IPS DF 6.9 (cell line): Measurements from ENCODE around the gene IPO11.
"Not testable (repeated sequence)": the region's sequence is repeated elsewhere in the genome, so short reads cannot be mapped to it uniquely, and the experiment has no call there.

ENCODE experiments used
- DNase-seq: peaks from one replicate; pipeline ENCODE4 v3.0.0-alpha.2; 2013; ENCODE audit warnings: low read depth, low spot score
- H3K27ac ChIP-seq: one replicate; pipeline ENCODE4 v1.5.1; 2013; ENCODE audit warnings: low read length, control low read depth
- H3K27me3 ChIP-seq: 2 replicates; pipeline ENCODE4 v1.6.1; 2013; ENCODE audit warnings: mild to moderate bottlenecking, low read length; ENCODE audit not compliant: control insufficient read depth, insufficient read depth
- H3K36me3 ChIP-seq: 2 replicates; pipeline ENCODE4 v1.6.1; 2013; ENCODE audit warnings: low read length; ENCODE audit not compliant: control insufficient read depth, insufficient read depth
- H3K4me1 ChIP-seq: 2 replicates; pipeline ENCODE4 v1.6.1; 2013; ENCODE audit warnings: low read length; ENCODE audit not compliant: control insufficient read depth, insufficient read depth
- H3K4me3 ChIP-seq: 2 replicates; pipeline ENCODE4 v1.5.1; 2013; ENCODE audit warnings: mild to moderate bottlenecking, low read length
- H3K9me3 ChIP-seq: 2 replicates; pipeline ENCODE4 v1.6.1; 2013; ENCODE audit warnings: low read length, inconsistent platforms; ENCODE audit not compliant: control insufficient read depth, insufficient read depth
- WGBS: extraction: QIAGEN DNeasy Blood & Tissue Kit; methylation state at CpG from one replicate; pipeline ENCODE4 v1.1.7; 2013; ENCODE audit warnings: mixed read lengths, missing lambda C conversion rate; ENCODE audit not compliant: insufficient read length, insufficient coverage; 5-methylcytosine and 5-hydroxymethylcytosine counted together

IPO11 gene

GRCh38 chr5:62488531-62488930 lies 76.0 kb downstream of the IPO11 start:
- no CpG with 5 or more reads among the region's 4 CpGs for WGBS

GRCh38 chr5:62489471-62489870 lies 76.9 kb downstream of the IPO11 start:
- Histone ChIP-seq H3K4me1 (no peaks in the 10 kb centered on the region), H3K27me3 (no peaks in the 10 kb centered on the region), H3K27ac (no peak overlapping the region), H3K4me3 (no peak overlapping the region), H3K9me3 (no peaks in the 10 kb centered on the region), H3K36me3 (no peaks in the 10 kb centered on the region)
- no peak for DNase-seq
- WGBS, result no CpG with 5 or more reads among the region's 1 CpG

More at GRCh38 chr5:62488531-62488930, 76.0 kb downstream of the IPO11 start:
- Histone ChIP-seq H3K27me3 (no peaks in the 10 kb centered on the region), H3K9me3 (no peaks in the 10 kb centered on the region), H3K4me1 (no peaks in the 10 kb centered on the region), H3K27ac (no peak overlapping the region), H3K4me3 (no peak overlapping the region), H3K36me3 (no peaks in the 10 kb centered on the region)
- DNase-seq, result no peak

- DNase-seq, result no peak
- no CpG with 5 or more reads among the region's 1 CpG for WGBS
Observed at GRCh38 chr5:62494772-62495171, 82.2 kb downstream of the IPO11 start.

GRCh38 chr5:62496876-62497275 lies 84.3 kb downstream of the IPO11 start:
- no CpG with 5 or more reads among the region's 7 CpGs for WGBS
- H3K4me1 ChIP-seq, result no peaks in the 10 kb centered on the region
- H3K36me3 ChIP-seq, result no peaks in the 10 kb centered on the region
- no peak overlapping the region for H3K27ac ChIP-seq
- no peaks in the 10 kb centered on the region for H3K27me3 ChIP-seq
- no peaks in the 10 kb centered on the region for H3K9me3 ChIP-seq
- no peak overlapping the region for H3K4me3 ChIP-seq
- no peak for DNase-seq

More at GRCh38 chr5:62494772-62495171, 82.2 kb downstream of the IPO11 start:
- Histone ChIP-seq H3K27me3 (no peaks in the 10 kb centered on the region), H3K4me3 (no peak overlapping the region), H3K27ac (no peak overlapping the region), H3K9me3 (no peaks in the 10 kb centered on the region), H3K36me3 (no peaks in the 10 kb centered on the region), H3K4me1 (no peaks in the 10 kb centered on the region)

GRCh38 chr5:62498961-62499360 lies 86.4 kb downstream of the IPO11 start:
- no CpG with 5 or more reads among the region's 9 CpGs for WGBS
- Histone ChIP-seq H3K4me1 (no peaks in the 10 kb centered on the region), H3K9me3 (no peaks in the 10 kb centered on the region), H3K36me3 (no peaks in the 10 kb centered on the region), H3K27me3 (no peaks in the 10 kb centered on the region), H3K4me3 (no peak overlapping the region), H3K27ac (no peak overlapping the region)
- DNase-seq, result no peak

GRCh38 chr5:62499756-62500155 lies 87.2 kb downstream of the IPO11 start:
- H3K4me1 ChIP-seq, result no peaks in the 10 kb centered on the region
- no peaks in the 10 kb centered on the region for H3K27me3 ChIP-seq
- H3K4me3 ChIP-seq, result no peak overlapping the region
- no peak for DNase-seq
- no peaks in the 10 kb centered on the region for H3K9me3 ChIP-seq
- no CpG with 5 or more reads among the region's 4 CpGs for WGBS
- no peaks in the 10 kb centered on the region for H3K36me3 ChIP-seq
- no peak overlapping the region for H3K27ac ChIP-seq

GRCh38 chr5:62502456-62503101 lies 90.0 kb downstream of the IPO11 start:
- H3K27me3 ChIP-seq, result no peaks in the 10 kb centered on the region
- no peaks in the 10 kb centered on the region for H3K36me3 ChIP-seq
- H3K4me3 ChIP-seq, result no peak overlapping the region
- no peak overlapping the region for H3K27ac ChIP-seq
- H3K9me3 ChIP-seq, result no peaks in the 10 kb centered on the region
- H3K4me1 ChIP-seq, result no peaks in the 10 kb centered on the region
- no peak for DNase-seq
- no CpG with 5 or more reads among the region's 10 CpGs for WGBS

GRCh38 chr5:62504129-62504528 lies 91.6 kb downstream of the IPO11 start:
- Histone ChIP-seq H3K4me1 (no peaks in the 10 kb centered on the region), H3K4me3 (no peak overlapping the region), H3K9me3 (no peaks in the 10 kb centered on the region), H3K27ac (no peak overlapping the region), H3K27me3 (no peaks in the 10 kb centered on the region), H3K36me3 (no peaks in the 10 kb centered on the region)
- DNase-seq, result no peak

- Histone ChIP-seq H3K27me3 (no peaks in the 10 kb centered on the region), H3K9me3 (no peaks in the 10 kb centered on the region), H3K27ac (no peak overlapping the region), H3K36me3 (no peaks in the 10 kb centered on the region), H3K4me3 (no peak overlapping the region), H3K4me1 (no peaks in the 10 kb centered on the region)
- DNase-seq, result no peak
- no CpG with 5 or more reads among the region's 5 CpGs for WGBS
Observed at GRCh38 chr5:62506659-62507460, 94.3 kb downstream of the IPO11 start.

GRCh38 chr5:62508760-62509159 lies 96.2 kb downstream of the IPO11 start:
- not testable (repeated sequence) for H3K36me3 ChIP-seq

GRCh38 chr5:62509806-62510205 lies 97.2 kb downstream of the IPO11 start:
- Histone ChIP-seq H3K27me3 (no peaks in the 10 kb centered on the region), H3K4me3 (no peak overlapping the region), H3K4me1 (no peaks in the 10 kb centered on the region), H3K9me3 (no peaks in the 10 kb centered on the region), H3K27ac (no peak overlapping the region), H3K36me3 (no peaks in the 10 kb centered on the region)
- no CpG with 5 or more reads among the region's 1 CpG for WGBS
- no peak for DNase-seq

More at GRCh38 chr5:62508760-62509159, 96.2 kb downstream of the IPO11 start:
- not testable (repeated sequence) for DNase-seq, H3K27ac ChIP-seq, H3K4me3 ChIP-seq, H3K4me1 ChIP-seq, H3K27me3 ChIP-seq, H3K9me3 ChIP-seq
- WGBS, result no CpG with 5 or more reads among the region's 5 CpGs
